ENCODE measurements around the gene PKLR.

DNA sequence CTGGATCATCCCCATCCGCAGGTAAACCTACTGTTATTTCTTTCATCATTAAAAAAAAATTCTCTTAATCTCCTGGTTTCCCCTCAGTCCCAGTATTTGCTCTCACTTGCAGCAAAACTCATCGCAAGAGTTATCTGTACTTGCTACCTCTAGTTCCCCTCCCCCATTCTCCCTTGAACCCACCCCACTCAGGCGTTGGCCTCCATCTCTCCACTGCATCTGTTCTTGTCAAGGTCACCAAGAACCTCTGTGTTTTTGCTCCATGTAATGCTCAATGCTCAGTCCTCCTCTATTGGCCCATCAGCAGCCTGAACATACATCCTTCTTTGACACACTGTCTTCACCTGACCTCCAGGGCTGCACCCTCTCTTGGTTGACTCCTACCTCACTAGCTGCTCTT, 4.6 kb downstream of the PKLR start:
- TF ChIP-seq POLR2A (IDR thresholded peaks at IDR 0.05; ENCODE audit: borderline replicate concordance, extremely low read depth, insufficient read depth, insufficient read length) (no peak), EZH2 (IDR thresholded peaks at IDR 0.05) (no peak), EZH2phosphoT487 (IDR thresholded peaks at IDR 0.05; ENCODE audit: borderline replicate concordance) (no peak), RAD21 (IDR thresholded peaks at IDR 0.05; ENCODE audit: low read depth) (no peak), YY1 (IDR thresholded peaks at IDR 0.05; ENCODE audit: extremely low read depth, insufficient replicate concordance, low read depth, low read length) (no peak), EGR1 (IDR thresholded peaks at IDR 0.05; ENCODE audit: low read depth) (no peak), ZNF274 (IDR thresholded peaks at IDR 0.05; ENCODE audit: low read depth, low read length) (no peak), CEBPB (IDR thresholded peaks at IDR 0.05; ENCODE audit: low read depth) (no peak)
- TF ChIP-seq, protein P1, sequence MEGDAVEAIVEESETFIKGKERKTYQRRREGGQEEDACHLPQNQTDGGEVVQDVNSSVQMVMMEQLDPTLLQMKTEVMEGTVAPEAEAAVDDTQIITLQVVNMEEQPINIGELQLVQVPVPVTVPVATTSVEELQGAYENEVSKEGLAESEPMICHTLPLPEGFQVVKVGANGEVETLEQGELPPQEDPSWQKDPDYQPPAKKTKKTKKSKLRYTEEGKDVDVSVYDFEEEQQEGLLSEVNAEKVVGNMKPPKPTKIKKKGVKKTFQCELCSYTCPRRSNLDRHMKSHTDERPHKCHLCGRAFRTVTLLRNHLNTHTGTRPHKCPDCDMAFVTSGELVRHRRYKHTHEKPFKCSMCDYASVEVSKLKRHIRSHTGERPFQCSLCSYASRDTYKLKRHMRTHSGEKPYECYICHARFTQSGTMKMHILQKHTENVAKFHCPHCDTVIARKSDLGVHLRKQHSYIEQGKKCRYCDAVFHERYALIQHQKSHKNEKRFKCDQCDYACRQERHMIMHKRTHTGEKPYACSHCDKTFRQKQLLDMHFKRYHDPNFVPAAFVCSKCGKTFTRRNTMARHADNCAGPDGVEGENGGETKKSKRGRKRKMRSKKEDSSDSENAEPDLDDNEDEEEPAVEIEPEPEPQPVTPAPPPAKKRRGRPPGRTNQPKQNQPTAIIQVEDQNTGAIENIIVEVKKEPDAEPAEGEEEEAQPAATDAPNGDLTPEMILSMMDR (IDR thresholded peaks at IDR 0.05 in 2 of 3, conservative IDR thresholded peaks at IDR 0.05 in 1 of 3; ENCODE audit: borderline replicate concordance in 1 of 3, insufficient read depth in 1 of 3, low read depth in 2 of 3, low read length in 2 of 3): no peak
